Endothelial cell of umbilical vein (primary cell): Measurements from ENCODE around the gene TKT.

Source experiments
- CTCF ChIP-seq, 2 donors: IDR thresholded peaks; 1 replicate in 1 of 2; 2 replicates in 1 of 2; pipeline ENCODE4 v1.5.1; 2011; ENCODE audit warnings: low read length in 2 of 2, mild to moderate bottlenecking in 2 of 2, moderate library complexity in 2 of 2, control low read depth in 1 of 2, inconsistent platforms in 1 of 2, low read depth in 1 of 2; ENCODE audit not compliant: insufficient read depth in 1 of 2; ENCODE audit errors: extremely low read depth in 1 of 2
- EZH2 ChIP-seq: IDR thresholded peaks from 2 replicates; pipeline ENCODE4 v1.6.1; 2012; ENCODE audit warnings: borderline replicate concordance, low read depth, mild to moderate bottlenecking, moderate library complexity, low read length, inconsistent platforms; ENCODE audit not compliant: severe bottlenecking
- FOS ChIP-seq: IDR thresholded peaks from 2 replicates; pipeline ENCODE4 v1.6.1; 2011; ENCODE audit warnings: mild to moderate bottlenecking, low read length, moderate library complexity, borderline replicate concordance; ENCODE audit not compliant: insufficient read depth
- JUN ChIP-seq: IDR thresholded peaks from 2 replicates; pipeline ENCODE4 v1.6.1; 2011; ENCODE audit warnings: borderline replicate concordance, low read depth; ENCODE audit not compliant: insufficient read length, insufficient read depth
- MAX ChIP-seq: IDR thresholded peaks from 2 replicates; pipeline ENCODE4 v1.6.1; 2011; ENCODE audit not compliant: insufficient read depth, insufficient read length
- MYC ChIP-seq: IDR thresholded peaks from one replicate; pipeline ENCODE4 v1.6.1; 2011; ENCODE audit warnings: mild to moderate bottlenecking, low read depth, low read length
- POLR2A ChIP-seq: IDR thresholded peaks from 2 replicates; pipeline ENCODE4 v1.6.1; 2012; ENCODE audit warnings: low read depth, mild to moderate bottlenecking, control low read depth, low read length
- POLR2AphosphoS5 ChIP-seq: IDR thresholded peaks from 2 replicates; pipeline ENCODE4 v1.6.1; 2012; ENCODE audit warnings: low read depth, mild to moderate bottlenecking, control low read depth, low read length, moderate library complexity; ENCODE audit not compliant: insufficient read depth

GRCh38 chr3:53231532-53232511 is 24.0 kb downstream of the TKT start:
- peak in 1 of 2 donors; percentile 27 for TF ChIP-seq CTCF (IDR thresholded peaks at IDR 0.05; ENCODE audit: extremely low read depth in 1 of 2, insufficient read depth in 1 of 2, low read depth in 1 of 2, low read length in 2 of 2)
- TF ChIP-seq POLR2A, result no peak
- no peak for TF ChIP-seq POLR2AphosphoS5
- TF ChIP-seq EZH2, result no peak
- no peak for TF ChIP-seq MYC
- no peak for TF ChIP-seq MAX
- no peak for TF ChIP-seq JUN
- no peak for TF ChIP-seq FOS
